Esophagus (tissue), 2 donors: Measurements from ENCODE around the gene TMEM51. TPM values are rescaled to one million over a fixed set of nuclear protein-coding genes. Genes with fewer than 3 reads are reported as not detected.

Experiments
- H3K27ac ChIP-seq, 2 donors: one replicate each; pipeline ENCODE4 v1.5.1; 2013; ENCODE audit warnings: low read depth in 2 of 2, mild to moderate bottlenecking in 2 of 2, inconsistent platforms in 1 of 2, low read length in 1 of 2, moderate library complexity in 1 of 2
- H3K27me3 ChIP-seq, 2 donors: one replicate each; pipeline ENCODE4 v1.6.1; 2013; ENCODE audit warnings: low read length in 2 of 2, control low read depth in 1 of 2, mild to moderate bottlenecking in 1 of 2; ENCODE audit not compliant: insufficient read depth in 2 of 2, control insufficient read depth in 1 of 2
- H3K36me3 ChIP-seq, 2 donors: one replicate each; pipeline ENCODE4 v1.6.1; 2013; ENCODE audit warnings: low read length in 1 of 2; ENCODE audit not compliant: control insufficient read depth in 2 of 2, insufficient read depth in 2 of 2
- H3K4me1 ChIP-seq, 2 donors: one replicate each; pipeline ENCODE4 v1.6.1; 2013; ENCODE audit warnings: low read length in 1 of 2; ENCODE audit not compliant: control insufficient read depth in 2 of 2, insufficient read depth in 2 of 2
- H3K4me3 ChIP-seq, 2 donors: one replicate each; pipeline ENCODE4 v1.5.1; 2013; ENCODE audit warnings: low read length in 2 of 2, mild to moderate bottlenecking in 2 of 2, low read depth in 1 of 2, moderate library complexity in 1 of 2
- H3K9me3 ChIP-seq, 2 donors: one replicate each; pipeline ENCODE4 v1.6.1; 2013; ENCODE audit warnings: mild to moderate bottlenecking in 2 of 2, low read depth in 1 of 2, low read length in 1 of 2, moderate library complexity in 1 of 2; ENCODE audit not compliant: control insufficient read depth in 2 of 2, insufficient read depth in 1 of 2
- WGBS, 2 donors: extraction: QIAGEN DNeasy Blood & Tissue Kit; methylation state at CpG; one replicate each; pipeline ENCODE4 v1.1.7; 2013; 5-methylcytosine and 5-hydroxymethylcytosine counted together
- polyA plus RNA-seq, 2 donors: library from polyadenylated mRNA; stranded (reverse); fragments of 200-250 nt; gene quantifications; one replicate each; pipeline ENCODE4 v1.2.3, GENCODE V29; 2013
- donor health status: healthy with polysubstance abuse.
- donor health status: Bipolar disorder and iron deficiency.

TMEM51 gene, protein sequence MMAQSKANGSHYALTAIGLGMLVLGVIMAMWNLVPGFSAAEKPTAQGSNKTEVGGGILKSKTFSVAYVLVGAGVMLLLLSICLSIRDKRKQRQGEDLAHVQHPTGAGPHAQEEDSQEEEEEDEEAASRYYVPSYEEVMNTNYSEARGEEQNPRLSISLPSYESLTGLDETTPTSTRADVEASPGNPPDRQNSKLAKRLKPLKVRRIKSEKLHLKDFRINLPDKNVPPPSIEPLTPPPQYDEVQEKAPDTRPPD
- 10 to 100 TPM in 1 of 2 donors, 1 to 10 TPM in 1; 7.4 to 15.4 TPM for polyA plus RNA-seq

GRCh38 chr1:15153184-15153841 is at the start of gene TMEM51:
Gene TMEM51 (plus strand): TSS chr1:15153747. CDS start chr1:15215088, 61,341 bp downstream.
- H3K4me3 ChIP-seq, result peak within 1 kb of the TSS; percentile 66 to 75
- H3K27me3 ChIP-seq, result no peaks in the 10 kb centered on the region
- peak within 1 kb of the TSS; percentile 93 to 99 for H3K27ac ChIP-seq
- WGBS, 2 donors, result 1% methylated on average over 46 to 56 of the region's 56 CpGs
- peaks cover 0 to 3% of the 10 kb centered on the region in 2 donors for H3K4me1 ChIP-seq
- H3K36me3 ChIP-seq, result no peaks in the 10 kb centered on the region
- H3K9me3 ChIP-seq, result no peaks in the 10 kb centered on the region

DNA sequence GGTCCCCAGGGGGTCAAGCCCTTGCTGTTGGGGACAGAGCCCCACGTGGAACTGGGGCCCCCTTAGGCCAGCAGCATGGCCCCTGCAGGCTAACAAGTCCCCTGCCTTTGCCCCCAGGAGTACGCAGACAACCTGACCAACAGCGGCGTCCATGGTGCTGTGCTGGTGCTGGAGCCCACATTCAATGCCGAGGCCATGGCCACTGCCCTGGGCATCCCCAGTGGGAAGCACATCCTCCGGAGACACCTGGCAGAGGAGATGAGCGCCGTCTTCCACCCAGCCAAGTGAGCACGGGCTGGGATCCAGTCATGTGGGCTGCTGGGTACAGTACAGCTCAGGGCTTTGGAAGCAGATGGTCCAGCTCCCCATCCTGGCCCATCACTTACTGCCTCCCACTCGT is 49.6 kb upstream of the TMEM51 start:
- Histone ChIP-seq H3K27ac (no peak overlapping the region), H3K27me3 (no peaks in the 10 kb centered on the region), H3K9me3 (no peaks in the 10 kb centered on the region), H3K4me3 (no peak overlapping the region), H3K36me3 (no peaks in the 10 kb centered on the region), H3K4me1 (no peaks in the 10 kb centered on the region)
- 85 to 88% methylated on average over 10 of the region's 10 CpGs for WGBS, 2 donors

DNA sequence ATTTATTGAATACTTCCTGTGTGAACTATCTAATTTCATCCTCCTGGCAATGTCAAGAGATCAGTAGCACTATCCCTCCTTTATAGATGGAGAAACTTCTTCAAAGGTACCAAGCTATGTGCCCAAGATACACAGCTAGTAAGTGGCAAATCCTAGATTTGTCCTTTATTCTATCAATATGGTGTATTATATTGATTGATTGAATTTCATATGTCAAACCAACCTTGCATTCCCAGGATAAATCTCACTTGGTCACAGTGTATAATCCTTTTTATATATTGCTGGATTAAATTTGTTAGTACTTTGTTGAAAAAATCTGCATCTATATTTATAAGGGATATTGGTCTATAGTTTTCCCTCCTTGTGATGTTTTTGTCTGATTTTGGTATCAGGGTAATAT is 48.8 kb upstream of the TMEM51 start:
- Histone ChIP-seq H3K27ac (no peak overlapping the region), H3K4me1 (no peaks in the 10 kb centered on the region), H3K27me3 (no peaks in the 10 kb centered on the region), H3K36me3 (no peaks in the 10 kb centered on the region), H3K4me3 (no peak overlapping the region), H3K9me3 (no peaks in the 10 kb centered on the region)

DNA sequence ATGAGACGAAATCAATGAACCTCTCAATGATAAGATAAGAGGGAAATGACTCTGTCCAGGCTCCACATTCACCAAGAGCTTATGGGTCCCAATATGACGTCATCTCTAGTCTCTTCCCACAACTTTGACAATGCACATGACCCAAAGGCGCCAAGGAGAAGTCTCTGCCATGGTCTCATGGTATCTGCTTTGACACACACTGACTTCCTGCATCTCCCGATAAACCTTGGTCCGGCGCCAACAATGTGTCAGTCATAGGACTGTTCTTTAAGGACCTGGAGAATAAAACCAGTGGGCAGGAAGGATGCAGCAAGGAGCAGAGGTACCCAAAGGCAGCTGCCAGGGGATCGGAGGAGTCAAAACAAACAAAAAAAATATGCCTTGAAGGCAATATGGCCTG is 46.9 kb upstream of the TMEM51 start:
- 39 to 55% methylated on average over 7 of the region's 7 CpGs for WGBS, 2 donors
- H3K4me1 ChIP-seq, result no peaks in the 10 kb centered on the region
- no peaks in the 10 kb centered on the region for H3K27me3 ChIP-seq
- no peak overlapping the region for H3K27ac ChIP-seq
- no peaks in the 10 kb centered on the region for H3K36me3 ChIP-seq
- no peak overlapping the region for H3K4me3 ChIP-seq
- no peaks in the 10 kb centered on the region for H3K9me3 ChIP-seq

GRCh38 chr1:15107058-15107687 is 46.4 kb upstream of the TMEM51 start:
- Histone ChIP-seq H3K4me1 (no peaks in the 10 kb centered on the region), H3K4me3 (no peak overlapping the region), H3K27me3 (no peaks in the 10 kb centered on the region), H3K9me3 (no peaks in the 10 kb centered on the region), H3K27ac (no peak overlapping the region), H3K36me3 (no peaks in the 10 kb centered on the region)
- 90 to 94% methylated on average over 1 of the region's 1 CpG for WGBS, 2 donors

GRCh38 chr1:15107911-15108310 is 45.6 kb upstream of the TMEM51 start:
- Histone ChIP-seq H3K27me3 (no peaks in the 10 kb centered on the region), H3K27ac (no peak overlapping the region), H3K9me3 (no peaks in the 10 kb centered on the region), H3K4me3 (no peak overlapping the region), H3K4me1 (no peaks in the 10 kb centered on the region), H3K36me3 (no peaks in the 10 kb centered on the region)
- 50 to 52% methylated on average over 4 of the region's 4 CpGs for WGBS, 2 donors

GRCh38 chr1:15110128-15110866 is 43.2 kb upstream of the TMEM51 start:
- WGBS, 2 donors, result 84 to 89% methylated on average over 9 of the region's 9 CpGs
- Histone ChIP-seq H3K27me3 (no peaks in the 10 kb centered on the region), H3K9me3 (no peaks in the 10 kb centered on the region), H3K36me3 (no peaks in the 10 kb centered on the region), H3K27ac (no peak overlapping the region), H3K4me3 (no peak overlapping the region), H3K4me1 (no peaks in the 10 kb centered on the region)

GRCh38 chr1:15110867-15111230 is 42.7 kb upstream of the TMEM51 start:
- Histone ChIP-seq H3K4me1 (no peaks in the 10 kb centered on the region), H3K9me3 (no peaks in the 10 kb centered on the region), H3K4me3 (no peak overlapping the region), H3K27ac (no peak overlapping the region), H3K36me3 (no peaks in the 10 kb centered on the region), H3K27me3 (no peaks in the 10 kb centered on the region)
- 94 to 97% methylated on average over 2 of the region's 2 CpGs for whole genome bisulfite sequencing, 2 donors

DNA sequence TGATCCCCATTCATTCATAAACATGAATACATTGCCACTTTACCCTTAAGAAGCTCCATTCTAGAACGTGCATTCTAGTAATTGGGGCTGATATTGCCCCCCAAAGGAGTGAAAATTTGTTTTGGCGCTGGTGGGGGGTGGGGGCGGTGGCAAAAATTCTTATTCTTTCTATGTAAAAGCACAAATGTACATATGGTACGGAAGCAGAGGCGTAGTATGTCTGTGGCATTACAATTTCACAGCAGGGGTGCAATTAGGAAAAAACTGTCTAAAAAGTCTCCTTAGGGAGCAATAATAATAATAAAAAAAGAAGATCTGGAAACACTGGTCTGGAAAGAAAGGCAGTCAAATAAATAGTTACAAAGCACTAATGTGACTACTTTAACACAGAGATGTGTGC is 40.4 kb upstream of the TMEM51 start:
- Histone ChIP-seq H3K27me3 (no peaks in the 10 kb centered on the region), H3K4me3 (no peak overlapping the region), H3K27ac (no peak overlapping the region), H3K36me3 (no peaks in the 10 kb centered on the region), H3K4me1 (no peaks in the 10 kb centered on the region), H3K9me3 (no peaks in the 10 kb centered on the region)
- WGBS, 2 donors, result 91 to 92% methylated on average over 5 of the region's 5 CpGs
